DOHH2 (cell line): ENCODE data around the gene TRA2B.

Experiments used
- H3F3A ChIP-seq: fragments of 200-600 bp; sonication (generic), shearing (Covaris generic); 2 replicates; pipeline ENCODE4 v1.6.0; 2016; ENCODE audit warnings: antibody characterized with exemption, mild to moderate bottlenecking; ENCODE audit not compliant: control insufficient read depth, insufficient read depth
- H3K27ac ChIP-seq: fragments of 200-600 bp; sonication (generic); 2 replicates; pipeline ENCODE4 v1.5.1; 2014; ENCODE audit warnings: low read depth, mild to moderate bottlenecking, low read length, moderate library complexity
- H3K27me3 ChIP-seq: fragments of 200-600 bp; sonication (generic); 2 replicates; pipeline ENCODE4 v1.6.1; 2014; ENCODE audit warnings: mild to moderate bottlenecking, low read length, mixed read lengths; ENCODE audit not compliant: control insufficient read depth
- H3K36me3 ChIP-seq: fragments of 200-600 bp; sonication (generic); 2 replicates; pipeline ENCODE4 v1.6.1; 2014; ENCODE audit warnings: mild to moderate bottlenecking, low read length, moderate library complexity, mixed read lengths; ENCODE audit not compliant: control insufficient read depth
- H3K4me1 ChIP-seq: fragments of 200-600 bp; sonication (generic); 2 replicates; pipeline ENCODE4 v1.6.1; 2014; ENCODE audit warnings: mild to moderate bottlenecking, low read length, mixed read lengths; ENCODE audit not compliant: control insufficient read depth
- H3K4me2 ChIP-seq: fragments of 200-600 bp; sonication (generic); 2 replicates; pipeline ENCODE4 v1.6.0; 2014; ENCODE audit warnings: mild to moderate bottlenecking, low read length, moderate library complexity
- H3K4me3 ChIP-seq: fragments of 200-600 bp; sonication (generic); 2 replicates; pipeline ENCODE4 v1.5.1; 2014; ENCODE audit warnings: mild to moderate bottlenecking, low read length, mixed read lengths
- H3K79me2 ChIP-seq: fragments of 200-600 bp; sonication (generic); 2 replicates; pipeline ENCODE4 v1.6.1; 2014; ENCODE audit warnings: mild to moderate bottlenecking, low read length, mixed read lengths; ENCODE audit not compliant: control insufficient read depth
- H3K9me2 ChIP-seq: fragments of 200-600 bp; sonication (generic); replicated peaks from 2 replicates; pipeline ENCODE4 v1.6.1; 2014; ENCODE audit warnings: mild to moderate bottlenecking, low read length, mixed read lengths; ENCODE audit not compliant: control insufficient read depth
- H3K9me3 ChIP-seq: fragments of 200-600 bp; sonication (generic); 2 replicates; pipeline ENCODE4 v1.6.1; 2014; ENCODE audit warnings: antibody characterized with exemption, low read length, mixed read lengths; ENCODE audit not compliant: control insufficient read depth, insufficient read depth
- H4K20me1 ChIP-seq: fragments of 200-600 bp; sonication (generic); 2 replicates; pipeline ENCODE4 v1.6.0; 2014; ENCODE audit warnings: low read depth, mild to moderate bottlenecking, antibody characterized with exemption, low read length, moderate library complexity; ENCODE audit not compliant: control insufficient read depth, insufficient read depth
- CTCF ChIP-seq: fragments of 200-600 bp; sonication (generic); IDR thresholded peaks from one replicate; pipeline ENCODE4 v1.5.1; 2014; ENCODE audit warnings: antibody characterized with exemption, mild to moderate bottlenecking, low read depth, low read length; ENCODE audit not compliant: poor library complexity, severe bottlenecking
- EZH2phosphoT487 ChIP-seq: fragments of 200-600 bp; sonication (generic); IDR thresholded peaks from 2 replicates; pipeline ENCODE4 v1.6.1; 2017; ENCODE audit warnings: borderline replicate concordance, mild to moderate bottlenecking, antibody characterized with exemption, low read length, moderate library complexity, mixed read lengths

Gene TRA2B

DNA sequence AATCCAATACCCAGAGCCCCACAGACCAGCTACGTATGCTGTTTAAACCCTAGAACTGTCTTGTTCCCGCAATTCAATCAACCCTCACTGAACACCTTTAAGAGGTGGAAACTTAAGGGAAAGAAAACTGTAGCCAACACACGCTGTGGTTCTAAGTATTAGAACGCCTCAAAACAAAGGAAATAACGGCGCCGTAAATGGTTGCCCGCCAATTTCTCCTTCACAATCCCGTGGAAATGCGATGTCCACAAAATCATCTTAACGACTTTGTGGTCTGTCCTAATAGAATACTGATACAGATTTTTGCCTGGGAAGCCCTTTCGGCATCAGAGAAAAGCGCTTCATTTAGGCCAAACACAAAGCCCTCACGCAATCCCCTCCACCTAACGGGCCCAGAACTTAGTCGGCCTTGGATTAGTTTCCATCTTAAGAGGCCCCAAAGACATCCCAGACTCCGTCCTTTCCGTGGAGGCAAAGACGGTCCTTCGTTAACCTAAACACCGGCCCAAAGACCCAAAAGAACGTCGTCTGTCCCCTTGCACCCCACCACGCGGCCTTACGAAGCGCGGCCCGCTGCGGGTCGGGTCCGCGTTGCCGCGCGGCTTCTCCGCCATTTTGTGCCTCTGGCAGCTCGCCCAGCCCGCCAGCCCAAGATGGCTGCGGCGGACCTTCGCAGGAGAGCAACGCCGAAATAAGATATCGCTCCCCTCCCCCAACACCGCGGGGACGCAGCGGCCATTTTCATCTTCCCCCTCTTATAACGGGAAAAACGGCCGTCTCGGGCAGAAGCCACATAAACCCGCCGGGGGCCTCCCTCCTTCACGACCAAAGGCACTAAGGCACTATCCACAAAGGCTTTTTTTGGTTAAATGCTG is 763 bp downstream of the TRA2B start:
- TF ChIP-seq CTCF (no peak), EZH2phosphoT487 (no peak)
- H3K4me2 ChIP-seq = peak overlapping the region; percentile 94
- peak overlapping the region; percentile 85 for H3K27ac ChIP-seq
- no peaks in the 10 kb centered on the region for H3K27me3 ChIP-seq
- 0 out of 2 replicates have a peak, but pooled peaks cover 12% of the 10 kb centered on the region for H3F3A ChIP-seq
- H3K4me3 ChIP-seq = peak overlapping the region; percentile 91
- peaks cover 63% of the 10 kb centered on the region for H3K79me2 ChIP-seq
- H3K4me1 ChIP-seq = peaks cover 41% of the 10 kb centered on the region
- peaks cover 57% of the 10 kb centered on the region for H3K36me3 ChIP-seq
- H3K9me2 ChIP-seq = no peaks in the 10 kb centered on the region
- no peaks in the 10 kb centered on the region for H3K9me3 ChIP-seq
- H4K20me1 ChIP-seq = peaks cover 47% of the 10 kb centered on the region

GRCh38 chr3:185936273-185936629 is 1.6 kb downstream of the TRA2B start:
- peaks cover 71% of the 10 kb centered on the region for H3K79me2 ChIP-seq
- no peaks in the 10 kb centered on the region for H3K9me3 ChIP-seq
- H3K36me3 ChIP-seq = peaks cover 65% of the 10 kb centered on the region
- peaks cover 55% of the 10 kb centered on the region for H4K20me1 ChIP-seq
- peak overlapping the region; percentile 91 for H3K4me3 ChIP-seq
- peaks cover 49% of the 10 kb centered on the region for H3K4me1 ChIP-seq
- 0 out of 2 replicates have a peak, but pooled peaks cover 19% of the 10 kb centered on the region for H3F3A ChIP-seq
- no peaks in the 10 kb centered on the region for H3K9me2 ChIP-seq
- no peak for TF ChIP-seq CTCF
- TF ChIP-seq EZH2phosphoT487 = no peak
- H3K4me2 ChIP-seq = peak overlapping the region; percentile 94
- H3K27me3 ChIP-seq = no peaks in the 10 kb centered on the region
- peak overlapping the region; percentile 85 for H3K27ac ChIP-seq

DNA sequence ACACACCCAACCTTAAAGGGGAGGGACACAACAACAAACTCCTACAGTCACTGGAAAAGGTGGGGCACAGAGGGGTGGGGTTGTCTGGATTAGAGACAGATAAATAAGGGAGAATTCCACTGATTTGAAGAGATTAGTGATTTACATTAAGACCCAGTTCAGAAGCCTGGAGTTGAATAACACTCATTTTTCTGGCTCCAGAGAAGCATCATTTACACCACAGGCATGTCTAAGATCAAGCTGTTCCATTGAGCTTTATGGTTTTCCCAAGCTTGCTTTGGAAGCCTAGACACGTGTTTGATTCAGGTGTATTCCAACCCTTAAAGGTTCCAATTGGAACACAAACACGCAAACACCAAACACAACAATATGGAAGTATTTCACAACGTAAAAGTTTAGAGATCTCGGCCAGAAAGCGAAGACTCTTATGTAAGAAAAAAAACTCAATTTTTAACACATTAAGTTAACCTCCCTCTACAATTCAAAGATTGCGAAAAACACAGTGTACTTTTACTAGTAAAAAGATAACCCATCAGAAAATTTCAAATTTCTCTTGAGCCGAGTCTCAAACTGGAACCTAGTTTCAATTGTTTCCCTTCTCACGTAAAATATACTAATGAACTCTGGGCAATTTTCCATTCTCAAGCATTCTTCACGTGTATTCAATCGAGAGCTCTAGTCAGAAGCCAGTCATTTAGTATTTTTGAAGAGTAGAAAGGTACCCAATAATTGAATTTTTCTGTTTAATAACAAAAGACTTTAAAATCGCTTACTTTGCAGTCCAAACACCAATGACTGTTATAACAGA is 2.1 kb downstream of the TRA2B start:
- H3K36me3 ChIP-seq = peaks cover 71% of the 10 kb centered on the region
- TF ChIP-seq EZH2phosphoT487 = no peak
- no peak for TF ChIP-seq CTCF
- H3K4me2 ChIP-seq = peak overlapping the region; percentile 94
- no peaks in the 10 kb centered on the region for H3K27me3 ChIP-seq
- peaks cover 60% of the 10 kb centered on the region for H4K20me1 ChIP-seq
- peaks cover 76% of the 10 kb centered on the region for H3K79me2 ChIP-seq
- peak overlapping the region; percentile 85 for H3K27ac ChIP-seq
- H3K4me3 ChIP-seq = peak overlapping the region; percentile 91
- H3K9me3 ChIP-seq = no peaks in the 10 kb centered on the region
- peaks cover 24% of the 10 kb centered on the region; the same call in 1 of the 2 replicates for H3F3A ChIP-seq
- H3K9me2 ChIP-seq = no peaks in the 10 kb centered on the region
- H3K4me1 ChIP-seq = peaks cover 54% of the 10 kb centered on the region
